Measurements from ENCODE around the gene GRAMD1B.

GRAMD1B gene

DNA sequence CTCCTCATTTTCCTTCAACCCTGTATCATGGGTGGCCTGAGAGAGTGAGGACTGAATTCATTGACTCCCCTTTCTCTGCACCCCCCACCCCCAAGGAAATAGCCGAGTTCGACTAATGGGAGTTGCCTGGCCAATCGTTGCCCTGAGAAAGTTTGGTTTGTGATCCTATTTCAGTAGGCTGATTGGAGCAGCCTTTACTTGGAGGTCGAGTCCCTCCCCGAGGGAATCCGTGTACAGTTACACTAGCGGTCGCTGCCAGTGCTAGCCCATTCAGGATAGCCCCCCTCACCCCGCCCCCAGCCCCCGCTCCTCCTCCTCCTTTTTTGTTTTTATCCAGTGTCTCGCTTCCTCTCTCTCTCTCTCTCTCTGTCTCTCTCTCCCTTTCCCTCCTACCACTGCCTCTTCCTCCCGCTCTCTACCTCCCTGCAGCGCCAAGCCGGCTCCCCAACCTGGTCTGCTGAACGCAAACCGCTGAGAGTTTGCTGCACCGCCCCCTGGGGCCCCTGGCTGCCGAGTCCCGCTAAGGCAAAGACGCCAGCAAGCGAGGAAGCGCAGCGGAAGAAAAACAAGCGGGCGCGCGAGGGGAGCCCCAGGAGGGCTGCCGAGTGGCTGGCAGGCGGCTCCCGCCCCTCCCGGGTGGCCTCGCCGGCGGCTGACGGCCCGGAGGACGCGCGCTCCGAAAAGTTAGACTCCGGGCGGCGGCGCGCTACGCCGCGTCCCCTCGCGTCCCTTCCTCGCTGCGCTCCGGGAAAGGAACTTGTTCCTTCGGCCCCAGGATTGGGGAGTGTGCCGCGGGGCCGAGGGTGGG lies at the start of gene GRAMD1B:
GRAMD1B (plus strand) TSS at position 357 of the 808 bp plus-strand sequence. CDS start 524 bp downstream, outside the sequence.
- peak; percentile 95 for DNase-seq

DNA sequence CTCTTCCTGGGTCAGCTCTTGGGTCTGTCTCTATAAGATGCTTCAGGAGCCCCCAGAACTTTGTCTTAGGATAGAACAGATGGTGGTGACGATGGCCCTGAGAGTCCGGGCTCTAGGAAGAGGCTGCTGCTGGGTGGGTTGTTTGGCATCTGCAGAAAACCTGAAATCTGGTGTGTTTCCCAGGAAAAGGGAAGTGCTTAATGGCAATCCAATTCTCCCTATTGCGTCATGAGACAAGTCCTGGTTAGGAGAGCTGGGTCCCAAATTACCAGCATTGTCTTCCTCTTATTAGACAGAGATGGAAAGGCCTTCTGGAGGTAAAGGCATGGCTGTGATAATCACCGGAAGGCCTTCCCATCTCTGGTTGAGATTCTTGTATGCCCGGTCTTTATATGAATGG lies 48.9 kb upstream of the GRAMD1B start:
- no peak for DNase-seq

DNA sequence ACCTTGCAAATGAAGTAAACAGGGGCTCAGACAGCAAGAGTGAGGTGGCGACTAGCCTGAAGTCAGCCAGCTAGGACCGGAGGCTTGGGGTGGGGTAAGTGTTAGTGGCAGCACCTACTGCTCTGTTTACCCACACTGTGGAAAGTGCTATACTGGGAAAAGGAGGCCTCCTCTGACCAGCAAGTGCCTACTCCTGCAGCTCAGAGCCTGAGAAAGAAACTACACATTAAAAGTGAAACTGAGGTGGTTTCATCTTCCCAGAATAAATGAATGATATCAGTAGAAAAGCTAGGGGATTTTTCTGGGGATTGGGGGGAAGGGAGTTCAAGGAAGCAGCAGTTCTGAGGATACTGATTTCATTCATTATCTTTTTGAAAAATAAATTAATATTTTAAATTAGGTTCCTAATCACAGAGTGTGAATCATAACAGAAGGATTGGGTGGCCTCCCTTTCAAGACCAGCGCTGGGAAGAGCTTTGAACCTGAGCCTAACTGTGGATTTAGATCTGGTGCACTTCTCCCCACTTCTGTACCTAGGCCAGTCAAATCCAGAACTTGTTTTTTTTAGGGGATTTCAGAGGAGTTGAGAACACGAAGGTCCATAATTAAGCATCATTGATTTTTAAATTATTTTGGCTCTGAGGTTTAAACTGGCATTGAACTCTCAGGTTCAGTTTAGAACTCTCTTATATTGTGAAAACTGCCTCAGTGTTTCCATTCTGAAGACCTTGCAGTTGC lies 48.1 kb upstream of the GRAMD1B start:
- DNase-seq = no peak

DNA sequence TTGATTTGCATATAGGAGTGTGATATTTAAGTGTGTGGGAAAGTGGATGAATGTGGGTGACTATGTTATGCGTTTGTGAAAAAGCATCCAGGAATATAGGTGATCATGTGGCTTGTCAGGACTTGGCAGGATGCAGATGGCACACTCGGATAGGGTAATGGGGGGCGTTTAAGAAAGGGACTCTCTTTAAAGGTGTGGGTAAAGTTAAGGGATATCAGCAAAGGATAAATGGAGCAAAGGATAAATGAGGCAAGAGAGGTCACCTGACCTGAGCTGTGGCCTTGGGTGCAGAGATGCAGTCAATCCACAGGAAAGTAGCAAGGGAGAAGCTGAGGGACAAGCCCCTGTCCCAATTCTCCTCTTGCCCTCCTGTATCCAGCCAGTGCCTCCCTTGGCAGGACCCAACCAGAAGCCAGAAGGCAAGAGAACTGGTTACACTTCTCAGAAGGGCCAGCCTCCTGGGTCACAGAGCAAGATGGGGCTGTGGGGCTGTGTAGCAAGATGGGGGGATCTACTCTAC lies 47.5 kb upstream of the GRAMD1B start:
- no peak for DNase-seq

DNA sequence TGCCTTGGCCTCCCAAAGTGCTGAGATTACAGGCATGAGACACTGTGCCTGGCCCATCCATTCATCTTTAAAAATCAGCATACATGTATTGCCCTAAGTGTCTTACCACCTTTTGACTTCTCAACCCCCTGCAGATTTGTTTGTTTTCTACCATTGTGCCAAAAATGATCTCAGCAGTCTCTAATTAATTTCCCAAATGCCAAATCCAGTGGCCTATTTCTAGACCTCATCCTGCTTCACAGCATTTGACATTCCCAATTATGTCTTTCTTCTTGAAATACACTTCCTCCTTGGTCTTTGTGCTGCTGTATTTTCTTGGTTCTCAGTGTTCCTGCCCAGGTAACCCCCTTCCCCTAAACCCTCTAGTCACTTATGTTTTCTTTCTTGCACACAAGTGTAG lies 46.0 kb upstream of the GRAMD1B start:
- DNase-seq = no peak

DNA sequence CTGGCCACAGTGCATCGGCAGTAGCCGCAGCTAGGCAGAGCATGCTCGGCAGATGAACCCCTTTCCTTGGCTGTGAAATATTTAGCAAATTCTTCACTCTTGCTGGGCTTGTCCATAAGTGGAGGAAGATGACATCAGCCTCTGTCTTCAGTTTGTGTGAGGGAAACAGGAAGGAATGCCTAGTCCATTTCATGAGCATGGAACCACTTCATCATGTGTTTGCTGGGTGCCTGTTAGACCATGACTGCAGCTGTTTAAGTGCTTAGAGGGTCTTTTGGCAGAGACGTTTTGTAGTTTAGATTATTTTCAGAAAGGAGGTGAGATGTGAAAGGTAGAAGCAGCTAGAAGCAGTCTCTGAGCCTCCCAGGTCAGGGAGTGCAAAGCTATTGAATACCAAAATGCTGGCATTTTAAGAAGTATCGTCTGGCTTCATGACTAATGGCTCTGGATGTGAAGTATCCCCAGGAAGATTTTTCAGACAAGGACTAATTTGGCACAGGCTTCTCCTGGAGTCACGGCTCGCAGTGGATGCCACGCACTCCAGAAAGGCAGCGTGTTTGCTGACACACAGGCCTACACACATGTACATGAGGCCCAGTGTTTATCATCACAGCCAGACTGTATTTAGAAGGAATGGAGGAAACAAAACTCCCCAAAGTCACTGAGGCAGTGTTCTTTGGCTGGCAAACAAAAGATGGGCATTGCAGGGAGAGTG lies 43.1 kb upstream of the GRAMD1B start:
- peak; percentile 82 for DNase-seq

DNA sequence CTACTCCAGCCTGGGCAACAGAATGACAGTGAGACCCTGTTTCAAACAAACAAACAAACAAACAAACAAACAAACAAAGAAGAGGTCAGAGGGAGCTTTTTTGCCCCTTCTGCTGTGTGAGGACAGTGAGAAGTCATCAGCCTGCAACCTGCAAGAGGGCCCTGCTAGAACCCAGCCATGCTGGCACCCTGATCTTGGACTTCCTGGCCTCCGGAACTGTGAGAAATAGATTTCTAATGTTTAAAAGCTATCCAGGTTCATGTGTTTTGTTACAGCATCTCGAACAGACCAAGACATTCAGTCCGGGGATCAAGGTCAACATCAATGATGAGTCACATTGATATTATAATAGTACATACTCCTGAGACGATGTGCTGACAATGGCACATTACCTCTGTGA lies 41.4 kb upstream of the GRAMD1B start:
- DNase-seq = no peak

DNA sequence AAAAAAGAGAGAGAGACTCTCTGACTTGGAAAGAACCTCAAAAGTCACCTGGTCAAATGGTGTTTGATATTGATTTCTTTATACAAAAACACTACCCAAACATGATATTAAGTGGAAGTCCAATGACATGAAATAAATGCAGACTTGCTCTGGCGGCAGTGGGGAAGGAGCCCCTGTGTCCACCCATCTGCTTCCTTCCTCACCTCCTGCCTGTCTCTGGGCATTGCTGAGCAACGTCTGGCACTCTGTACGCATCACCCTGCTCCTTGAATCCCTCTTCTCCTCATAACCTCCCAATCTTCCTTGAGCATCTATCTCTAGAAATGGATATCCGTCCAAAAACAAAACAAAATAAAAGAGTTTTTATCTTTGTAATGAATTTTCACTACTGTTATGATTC lies 39.9 kb upstream of the GRAMD1B start:
- DNase-seq = no peak

DNA sequence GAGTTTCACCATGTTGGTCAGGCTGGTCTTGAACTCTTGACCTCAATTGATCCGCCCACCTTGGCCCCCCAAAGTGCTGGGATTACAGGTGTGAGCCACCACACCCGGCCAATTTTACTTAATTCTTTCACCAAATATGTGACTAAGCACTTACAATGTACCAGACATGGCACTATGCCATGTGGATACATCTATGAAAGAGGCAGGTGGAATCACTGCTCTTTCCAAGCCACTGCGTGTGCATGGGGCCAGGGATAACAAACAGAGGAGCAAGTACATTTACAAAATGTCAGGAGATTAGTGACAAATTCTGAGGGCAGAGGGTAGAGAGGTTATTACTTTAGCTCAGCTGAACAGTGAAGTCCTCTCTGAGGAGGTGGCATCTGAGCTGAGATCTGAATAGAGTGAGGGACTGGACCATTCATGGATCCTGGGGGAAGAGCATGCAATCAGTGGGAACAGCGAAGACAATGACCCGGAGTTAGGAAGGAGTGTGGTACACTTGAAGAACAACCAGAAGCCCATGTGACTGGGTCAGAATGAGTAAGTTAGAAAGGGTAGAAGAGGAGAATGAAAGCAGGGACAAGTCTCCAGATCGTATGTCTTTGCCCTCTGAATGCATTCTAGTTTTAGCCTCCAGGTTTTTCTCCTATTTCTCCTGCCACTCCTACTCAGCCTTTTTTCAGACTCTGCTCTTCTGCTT lies 38.3 kb upstream of the GRAMD1B start:
- no peak for DNase-seq

DNA sequence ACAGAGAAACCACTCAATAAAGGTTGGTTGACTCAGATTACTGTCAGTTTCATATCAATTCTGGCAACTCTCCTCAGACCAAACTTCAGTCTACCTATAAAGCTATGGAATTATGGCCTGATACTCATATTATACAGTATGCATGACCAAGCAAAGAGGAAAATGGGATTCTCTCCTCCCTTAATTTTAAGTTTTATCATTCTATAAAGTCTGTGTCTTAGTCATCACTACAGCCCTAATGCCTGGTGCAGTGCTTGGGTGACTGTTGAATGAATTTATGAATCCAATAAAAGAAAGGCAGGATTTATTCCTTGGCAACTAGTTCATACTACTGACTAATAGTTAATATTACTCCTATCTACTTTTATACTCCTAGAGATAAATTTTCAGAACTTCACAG lies 37.6 kb upstream of the GRAMD1B start:
- no peak for DNase-seq

DNA sequence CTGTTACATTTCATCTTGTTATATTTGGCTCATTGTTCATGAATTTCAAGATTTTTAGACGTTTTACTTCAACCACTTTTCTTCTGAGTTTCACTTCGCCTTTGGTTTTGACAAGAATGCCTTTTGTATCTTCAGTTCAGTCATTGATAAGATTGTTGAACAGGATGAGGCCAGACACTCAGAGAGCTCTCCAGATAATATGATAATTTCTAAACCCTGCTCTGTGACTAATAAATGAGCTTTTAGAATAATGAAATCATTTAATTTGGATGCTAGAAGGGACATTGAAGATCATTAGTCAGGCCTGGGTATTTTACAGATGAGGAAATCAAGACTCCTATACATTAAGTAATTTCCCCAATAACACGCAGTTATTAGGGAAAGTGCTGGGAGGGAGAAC lies 37.2 kb upstream of the GRAMD1B start:
- DNase-seq = no peak

DNA sequence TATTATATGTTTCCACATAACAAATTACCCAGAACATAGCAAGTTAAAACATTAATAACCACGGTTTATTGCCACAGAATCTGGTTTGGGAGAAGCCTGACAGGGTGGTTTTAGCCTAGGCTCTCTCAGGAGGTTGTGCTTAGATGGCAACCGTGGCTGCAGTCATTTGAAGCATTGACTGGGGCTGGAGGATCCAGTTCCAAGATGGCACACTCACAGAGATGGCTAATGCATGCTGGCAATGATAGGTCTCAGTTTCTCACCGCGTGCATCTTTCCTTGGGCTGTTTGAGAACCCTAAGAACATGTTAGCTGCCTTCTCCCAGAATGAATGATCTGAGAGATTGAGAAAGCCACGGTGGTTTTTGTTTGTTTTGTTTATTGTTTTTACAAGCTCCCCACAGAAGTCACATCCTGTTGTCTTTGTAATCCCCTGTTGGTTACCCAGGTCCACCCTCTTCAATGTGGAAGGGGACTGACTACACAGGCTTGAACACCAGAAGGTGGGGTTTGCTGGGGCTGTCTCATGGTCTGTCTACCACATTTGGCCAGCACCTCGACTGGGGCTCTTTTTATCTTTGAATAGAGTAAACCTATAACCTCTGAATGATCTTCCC lies 36.6 kb upstream of the GRAMD1B start:
- DNase-seq = no peak

DNA sequence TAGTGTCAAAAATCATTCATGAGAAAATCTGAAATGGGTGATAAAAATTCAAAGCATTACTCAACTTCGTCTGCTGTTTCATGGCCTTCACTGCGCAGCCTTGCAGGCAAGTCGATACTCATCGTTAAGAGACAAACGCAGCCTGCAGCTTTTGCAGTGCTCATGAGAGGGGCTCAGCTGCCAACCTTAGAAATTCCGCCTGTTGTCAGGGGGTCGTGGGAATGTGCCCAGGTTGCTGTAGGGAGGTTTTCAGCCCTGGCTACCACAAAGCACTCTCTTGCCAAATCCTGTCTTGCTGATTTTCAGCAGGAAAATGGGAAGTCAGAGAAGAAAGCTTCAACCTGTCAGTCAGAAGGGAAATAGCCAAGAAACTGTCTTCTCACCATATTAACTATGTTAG lies 25.4 kb upstream of the GRAMD1B start:
- no peak for DNase-seq

DNA sequence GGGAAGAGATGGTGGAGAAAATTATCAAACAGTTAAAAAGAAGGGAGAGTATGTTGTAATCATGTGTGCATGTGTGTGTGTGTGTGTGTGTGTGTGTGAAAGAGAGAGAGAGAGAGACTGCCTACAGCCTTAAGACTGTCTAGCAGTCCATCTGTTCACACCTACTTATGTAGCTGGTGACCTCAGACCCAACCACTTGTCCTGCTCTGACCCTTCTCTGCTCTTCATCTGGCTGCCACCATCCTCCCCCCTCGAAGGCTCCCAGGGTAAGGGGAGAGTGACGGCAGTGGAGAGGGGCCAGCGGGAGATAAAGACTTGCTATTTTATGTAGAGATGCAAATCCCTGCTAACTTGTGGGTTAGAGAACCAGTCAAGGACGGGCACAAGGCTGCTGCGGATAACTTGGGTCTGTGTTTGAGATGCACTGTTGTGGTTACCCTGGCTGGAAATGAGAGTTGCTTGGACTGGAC lies 24.9 kb upstream of the GRAMD1B start:
- no peak for DNase-seq

DNA sequence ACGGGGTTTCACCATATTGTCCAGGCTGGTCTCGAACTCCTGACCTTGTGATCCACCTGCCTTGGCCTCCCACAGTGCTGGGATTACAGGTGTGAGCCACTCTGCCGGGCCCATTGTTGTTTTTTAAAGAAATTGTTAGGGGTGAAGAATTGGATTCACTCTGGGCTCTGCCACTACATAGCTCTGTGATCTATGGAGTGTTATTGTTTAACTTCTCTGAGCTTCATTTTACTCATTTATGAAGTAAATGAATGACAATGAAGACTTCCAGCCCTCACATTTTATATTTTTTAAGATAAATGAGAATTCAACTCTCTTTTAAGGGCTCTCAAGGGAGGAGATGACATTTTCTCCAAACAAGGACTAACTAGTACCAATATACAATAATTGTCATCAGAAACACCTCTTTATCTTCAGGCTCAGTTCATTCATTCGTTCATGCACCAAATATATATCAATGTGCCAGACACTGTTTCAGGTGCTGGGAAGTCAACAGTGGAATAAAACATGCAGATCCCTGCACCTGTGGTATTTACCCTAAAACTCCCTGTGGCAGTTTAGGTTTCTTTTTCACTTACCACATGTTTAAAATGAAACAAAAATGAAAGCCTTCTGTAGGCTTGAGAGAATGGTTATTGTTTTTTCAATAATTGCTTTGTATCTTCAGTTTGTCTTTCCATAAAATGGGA lies 23.5 kb upstream of the GRAMD1B start:
- DNase-seq = no peak

DNA sequence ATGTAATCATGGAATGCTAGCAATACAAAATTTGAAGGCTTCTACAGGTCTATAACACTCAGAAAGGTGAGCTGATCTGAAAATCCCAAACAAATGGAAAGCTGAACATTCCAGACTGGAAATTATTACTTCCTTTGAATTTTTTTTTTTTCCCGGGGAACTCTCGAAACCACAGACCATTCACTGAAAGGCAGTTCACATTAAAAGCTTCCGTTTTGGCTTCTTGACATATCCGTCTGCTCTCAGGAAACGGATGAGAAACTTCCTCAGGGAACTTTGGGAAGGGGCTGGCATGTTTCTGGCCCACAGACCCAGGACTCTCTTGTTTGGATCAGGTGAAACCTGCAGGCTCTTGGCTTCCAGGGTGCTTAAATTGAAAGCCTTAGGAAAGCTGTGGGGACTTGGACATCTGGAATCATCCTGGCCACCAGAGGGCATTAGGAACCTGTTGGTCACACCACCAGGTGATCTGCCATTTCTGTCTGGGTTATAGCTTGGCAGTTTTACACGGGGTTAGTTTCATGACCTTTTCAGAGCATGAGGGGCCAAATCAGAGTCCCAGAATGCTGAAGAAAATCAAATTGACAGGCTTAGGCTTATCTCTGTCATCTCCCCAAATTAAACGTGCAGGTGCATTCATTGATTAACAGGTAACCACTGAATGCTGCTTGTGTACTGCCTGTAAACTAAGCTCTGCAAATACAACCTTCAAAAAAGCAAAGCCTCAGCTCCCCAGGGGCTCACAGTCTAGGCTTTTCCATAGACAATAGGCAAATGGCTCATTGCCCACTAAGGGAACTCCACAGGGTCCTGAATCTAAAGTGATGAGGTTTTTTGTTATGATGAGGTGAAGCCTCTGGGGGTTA lies 22.7 kb upstream of the GRAMD1B start:
- peak; percentile 67 for DNase-seq

DNA sequence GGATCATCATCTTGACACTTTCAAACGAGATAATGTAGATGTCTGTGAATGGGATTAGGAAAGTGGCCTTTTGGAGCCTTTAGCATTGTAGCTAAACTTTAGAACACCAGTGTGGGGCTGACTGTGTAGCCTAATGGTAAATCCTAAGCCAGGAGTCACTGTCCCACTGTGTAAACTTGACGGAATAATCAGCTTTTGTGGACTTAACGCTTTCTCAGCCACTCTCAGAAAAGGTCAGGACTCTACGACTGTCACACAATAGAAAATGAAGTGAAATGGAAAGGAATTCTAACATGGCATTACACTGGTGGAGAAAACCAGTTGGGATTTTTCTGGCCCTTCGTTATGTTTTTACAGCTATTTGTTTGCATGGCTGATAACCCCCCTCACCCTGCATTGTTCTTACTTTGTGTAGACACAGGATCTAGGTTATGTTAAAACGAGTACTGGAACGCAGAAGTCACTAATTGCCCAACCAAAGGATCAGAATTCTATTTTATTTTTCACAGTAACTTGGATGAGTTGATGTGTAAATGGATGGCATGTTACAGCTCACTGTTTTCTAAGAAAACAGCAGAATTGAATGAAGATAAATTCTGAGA lies 22.0 kb upstream of the GRAMD1B start:
- DNase-seq = no peak

DNA sequence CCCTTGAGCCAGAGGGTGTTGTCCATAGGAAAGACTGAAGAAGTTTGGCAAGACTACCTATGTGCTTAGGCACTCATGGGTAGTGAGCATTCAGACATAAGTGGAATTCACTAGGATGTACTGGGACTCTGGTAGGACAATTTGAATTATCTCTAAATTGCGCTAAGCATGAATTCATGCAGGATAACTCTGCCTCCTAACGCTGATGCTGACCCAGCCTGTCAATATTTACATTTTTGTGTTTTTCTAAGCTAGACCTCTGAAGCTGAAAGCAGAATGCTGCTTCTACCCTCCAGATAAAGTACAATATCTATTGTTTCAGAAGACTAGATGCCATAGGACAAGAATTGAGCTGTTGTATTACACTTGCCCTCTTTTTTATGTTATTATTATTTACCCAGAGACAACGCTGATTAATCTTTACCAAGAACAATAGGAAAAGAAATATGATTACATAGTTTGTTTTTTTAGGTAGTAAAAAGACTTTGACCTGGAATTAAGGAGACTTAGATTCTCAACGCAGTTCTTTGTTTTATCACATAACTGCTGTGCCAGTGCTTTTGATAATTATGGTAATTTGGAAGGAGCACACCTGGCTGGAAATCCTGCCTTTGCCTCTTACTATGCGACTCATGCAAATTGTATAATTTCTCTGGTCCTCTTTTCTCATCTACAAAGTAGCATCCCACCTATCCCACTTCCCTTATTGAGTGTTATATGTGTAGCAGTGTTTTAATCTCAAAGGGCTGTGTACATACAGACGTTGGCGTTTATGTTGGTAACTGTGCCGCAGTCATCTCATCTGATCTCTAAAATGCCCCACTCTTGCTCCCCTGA lies 21.2 kb upstream of the GRAMD1B start:
- no peak for DNase-seq

Data from fibroblast of skin of right biceps (primary cell).